ENCODE measurements around the gene CEP95.

DNA sequence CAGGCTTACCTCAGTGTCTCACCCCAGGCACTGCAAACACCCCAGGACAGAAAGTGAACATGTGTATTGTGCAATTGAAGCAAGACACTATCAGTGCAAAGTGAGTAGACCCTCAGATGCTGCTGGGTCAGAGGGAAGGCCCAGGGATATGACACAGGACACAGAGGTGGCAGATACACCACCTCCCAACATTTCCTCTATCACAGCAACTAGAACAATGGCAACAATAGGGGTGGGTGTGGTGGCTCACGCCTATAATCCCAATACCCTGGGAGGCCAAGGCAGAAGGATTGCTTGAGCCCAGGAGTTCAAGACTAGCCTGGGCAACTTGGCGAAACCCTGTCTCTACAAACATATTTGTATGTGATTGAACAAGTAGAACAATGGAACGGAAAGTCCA is 35.3 kb upstream of the CEP95 start:
- no peak for TF ChIP-seq ZBTB21 (tag by site-specific recombination; IDR thresholded peaks at IDR 0.05)
- TF ChIP-seq YY1 (tag by site-specific recombination; IDR thresholded peaks at IDR 0.05) = no peak
- TF ChIP-seq GLI4 (tag by site-specific recombination; IDR thresholded peaks at IDR 0.05) = no peak
- TF ChIP-seq MYNN (tag by site-specific recombination; IDR thresholded peaks at IDR 0.05; ENCODE audit: borderline replicate concordance) = no peak
- no peak for TF ChIP-seq BCL11A (tag by site-specific recombination; IDR thresholded peaks at IDR 0.05; ENCODE audit: low read depth)
- TF ChIP-seq, protein P1, sequence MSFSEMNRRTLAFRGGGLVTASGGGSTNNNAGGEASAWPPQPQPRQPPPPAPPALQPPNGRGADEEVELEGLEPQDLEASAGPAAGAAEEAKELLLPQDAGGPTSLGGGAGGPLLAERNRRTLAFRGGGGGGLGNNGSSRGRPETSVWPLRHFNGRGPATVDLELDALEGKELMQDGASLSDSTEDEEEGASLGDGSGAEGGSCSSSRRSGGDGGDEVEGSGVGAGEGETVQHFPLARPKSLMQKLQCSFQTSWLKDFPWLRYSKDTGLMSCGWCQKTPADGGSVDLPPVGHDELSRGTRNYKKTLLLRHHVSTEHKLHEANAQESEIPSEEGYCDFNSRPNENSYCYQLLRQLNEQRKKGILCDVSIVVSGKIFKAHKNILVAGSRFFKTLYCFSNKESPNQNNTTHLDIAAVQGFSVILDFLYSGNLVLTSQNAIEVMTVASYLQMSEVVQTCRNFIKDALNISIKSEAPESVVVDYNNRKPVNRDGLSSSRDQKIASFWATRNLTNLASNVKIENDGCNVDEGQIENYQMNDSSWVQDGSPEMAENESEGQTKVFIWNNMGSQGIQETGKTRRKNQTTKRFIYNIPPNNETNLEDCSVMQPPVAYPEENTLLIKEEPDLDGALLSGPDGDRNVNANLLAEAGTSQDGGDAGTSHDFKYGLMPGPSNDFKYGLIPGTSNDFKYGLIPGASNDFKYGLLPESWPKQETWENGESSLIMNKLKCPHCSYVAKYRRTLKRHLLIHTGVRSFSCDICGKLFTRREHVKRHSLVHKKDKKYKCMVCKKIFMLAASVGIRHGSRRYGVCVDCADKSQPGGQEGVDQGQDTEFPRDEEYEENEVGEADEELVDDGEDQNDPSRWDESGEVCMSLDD (tag by site-specific recombination; IDR thresholded peaks at IDR 0.05) = no peak
- TF ChIP-seq REST (tag by site-specific recombination; IDR thresholded peaks at IDR 0.05) = no peak
- no peak for TF ChIP-seq ZNF449 (tag by site-specific recombination; IDR thresholded peaks at IDR 0.05)
- no peak for TF ChIP-seq ZNF274 (IDR thresholded peaks at IDR 0.05; ENCODE audit: low read length)
- TF ChIP-seq ZNF274 (tag by site-specific recombination; IDR thresholded peaks at IDR 0.05; ENCODE audit: borderline replicate concordance) = no peak
- TF ChIP-seq ZFP3 (tag by site-specific recombination; IDR thresholded peaks at IDR 0.05; ENCODE audit: low read depth) = no peak
- TF ChIP-seq ZBTB8A (tag by site-specific recombination; IDR thresholded peaks at IDR 0.05) = no peak
- no peak for TF ChIP-seq PATZ1 (tag by site-specific recombination; IDR thresholded peaks at IDR 0.05)
